IPS-NIHi11 (cell line): ENCODE data around the gene MATN1.
A peak's percentile ranks its signal among the peaks of the same experiment; 100 is the strongest.
"Not testable (repeated sequence)": the region's sequence is repeated elsewhere in the genome, so short reads cannot be mapped to it uniquely, and the experiment has no call there.

Experiments
- DNase-seq: peaks from one replicate; pipeline ENCODE4 v3.0.0; 2012; ENCODE audit warnings: mixed read lengths, low spot score

MATN1 gene

DNA sequence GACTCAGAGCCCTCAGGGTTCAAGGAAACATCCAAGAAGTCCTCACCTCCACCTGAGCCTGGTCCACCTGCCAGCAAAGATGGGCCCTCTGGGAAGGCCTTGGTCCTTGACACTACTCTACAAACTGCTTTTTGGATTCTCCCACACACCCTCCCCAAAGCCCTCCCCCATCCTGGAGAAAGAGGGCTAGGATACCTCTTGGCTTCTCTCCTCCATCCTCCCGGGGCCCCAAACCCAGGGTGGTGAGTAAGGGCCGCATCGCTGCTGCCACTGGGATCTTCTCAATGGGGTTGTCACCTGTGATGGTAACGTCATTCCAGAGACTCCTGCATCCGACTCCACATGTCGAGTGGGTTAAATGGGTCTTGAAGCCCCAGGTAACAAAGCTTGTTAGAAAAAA lies 26.6 kb downstream of the MATN1 start:
- no peak for DNase-seq

- DNase-seq: no peak
These were observed 27.9 kb downstream of the MATN1 start for GRCh38 chr1:30695439-30695841.

- DNase-seq: no peak
These were observed 28.9 kb downstream of the MATN1 start for GRCh38 chr1:30694280-30695175.

GRCh38 chr1:30693822-30694221 lies 29.6 kb downstream of the MATN1 start:
- DNase-seq: no peak

DNA sequence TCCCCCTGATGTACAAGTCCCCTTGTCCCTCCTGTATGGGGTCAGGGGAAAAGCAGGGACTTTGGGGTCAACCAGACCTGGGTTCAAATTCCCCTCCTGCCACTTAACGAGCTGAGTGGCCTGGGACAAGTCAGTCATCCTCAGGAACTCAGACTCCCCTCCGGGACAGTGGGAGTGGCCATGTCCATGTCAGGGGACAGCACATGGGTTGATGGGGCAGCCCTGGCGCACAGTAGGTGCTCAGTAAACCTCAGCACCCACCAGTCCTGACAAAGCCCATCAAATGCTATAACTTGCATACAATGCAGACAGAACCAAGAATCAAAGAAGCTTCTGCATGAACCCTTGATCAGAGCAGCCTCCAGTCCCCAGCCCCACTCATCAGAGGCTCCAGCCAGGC lies 30.0 kb downstream of the MATN1 start:
- DNase-seq: no peak

GRCh38 chr1:30692948-30693301 lies 30.5 kb downstream of the MATN1 start:
- no peak for DNase-seq

DNA sequence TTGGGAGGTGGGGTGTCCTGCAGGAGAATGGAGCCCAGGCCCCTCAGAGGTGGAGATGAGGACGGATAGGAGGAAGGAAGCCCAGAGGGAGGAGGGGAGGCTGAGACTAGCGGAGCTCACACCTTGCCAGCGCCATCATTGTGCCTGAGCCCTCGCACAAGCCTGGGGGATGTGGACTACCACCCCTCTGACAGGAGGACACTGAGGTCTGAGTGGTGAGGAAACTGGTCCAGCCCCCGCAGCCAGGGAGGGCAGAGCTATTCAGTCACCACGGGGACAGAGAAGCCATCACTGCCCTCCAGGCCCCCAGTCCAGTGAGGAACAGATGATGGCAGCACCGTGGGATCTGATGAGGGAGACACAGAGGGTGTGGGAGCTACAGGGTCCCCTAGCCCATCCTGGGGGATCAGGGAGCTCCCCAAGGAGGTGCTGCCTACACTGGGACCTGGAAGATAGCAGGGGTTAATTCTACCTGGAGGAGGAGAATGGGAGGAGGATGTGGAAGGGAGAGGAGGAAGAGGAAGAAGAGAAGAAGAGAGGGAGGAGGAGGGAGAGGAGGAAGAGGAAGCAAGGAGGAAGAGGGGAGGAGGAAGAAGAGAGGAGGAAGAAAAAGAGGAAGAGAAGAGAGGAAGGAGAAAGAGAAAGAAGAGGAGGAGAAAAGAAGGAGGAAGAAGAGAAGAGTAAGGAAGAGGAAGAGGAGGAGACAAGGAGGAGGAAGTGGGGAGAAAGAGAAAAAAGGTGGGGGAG lies 31.0 kb downstream of the MATN1 start:
- no peak for DNase-seq

- DNase-seq: no peak
These were observed 31.9 kb downstream of the MATN1 start for GRCh38 chr1:30691480-30691879.

- no peak for DNase-seq
These were observed 33.3 kb downstream of the MATN1 start for GRCh38 chr1:30689901-30690645.

DNA sequence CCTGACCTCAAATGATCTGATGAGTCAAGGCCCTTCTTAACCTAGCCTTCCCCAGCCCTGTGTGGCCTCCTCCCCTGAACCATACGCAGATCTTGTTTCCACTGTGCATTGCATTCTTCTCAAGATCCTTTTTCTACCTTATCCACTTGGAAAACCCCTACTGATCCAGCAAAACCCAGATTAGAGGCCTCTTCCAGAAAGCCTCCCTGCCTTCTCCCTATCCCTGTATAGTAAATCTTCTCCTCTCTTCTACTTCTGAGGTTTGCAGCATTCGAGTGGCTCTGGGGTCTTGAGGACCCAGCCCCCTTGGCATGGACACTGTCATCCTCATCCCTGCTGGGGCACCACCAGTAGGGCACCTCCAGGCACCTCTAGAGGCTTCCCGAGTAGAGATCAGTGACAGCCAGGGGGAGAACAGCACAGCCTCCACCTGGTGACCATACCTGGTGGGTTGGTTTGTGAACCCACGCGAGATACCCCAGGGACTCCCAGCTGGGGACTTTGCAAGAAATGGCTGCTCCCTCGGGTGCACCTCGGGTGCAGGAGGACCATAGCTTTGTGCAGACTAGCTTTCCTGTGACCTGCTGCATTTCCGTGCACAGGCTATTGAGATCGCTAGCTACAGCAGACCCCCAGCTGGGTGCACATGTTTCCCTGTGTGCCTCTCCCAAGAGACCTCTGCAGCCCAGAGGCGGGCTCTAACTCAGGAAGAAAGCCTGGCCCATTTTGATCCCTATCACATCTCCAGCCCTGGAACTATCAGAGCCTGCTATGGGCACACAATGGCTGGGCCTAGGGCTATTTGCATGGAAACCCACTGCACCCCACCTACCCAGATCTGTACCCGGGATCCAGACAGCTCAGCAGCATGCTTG lies 34.2 kb downstream of the MATN1 start:
- DNase-seq: no peak

GRCh38 chr1:30688516-30688915 lies 34.9 kb downstream of the MATN1 start:
- not testable (repeated sequence) for DNase-seq

- DNase-seq: no peak
These were observed 35.5 kb downstream of the MATN1 start for GRCh38 chr1:30687886-30688285.

GRCh38 chr1:30686236-30686935 lies 37.0 kb downstream of the MATN1 start:
- DNase-seq: peak; percentile 44

DNA sequence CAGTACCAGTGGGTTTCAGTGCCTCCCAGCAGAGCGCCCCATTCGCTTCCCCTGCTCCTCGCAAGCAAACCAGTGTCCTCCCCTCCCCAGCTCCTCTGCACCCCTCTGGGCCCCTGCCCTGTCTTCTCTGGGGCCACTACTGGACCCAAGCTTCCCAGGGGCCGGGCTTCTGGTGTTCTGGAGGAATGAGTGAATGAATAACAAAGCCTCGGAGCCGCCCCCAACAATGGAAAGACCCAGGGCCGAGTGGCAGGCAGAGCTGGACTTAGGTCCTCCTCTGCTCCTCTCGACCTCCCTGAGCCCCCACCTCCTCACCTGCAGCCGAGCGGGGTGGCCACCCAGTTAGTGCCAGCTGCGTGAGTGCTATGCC lies 37.6 kb downstream of the MATN1 start:
- peak; percentile 70 for DNase-seq

- peak; percentile 100 for DNase-seq
These were observed 38.2 kb downstream of the MATN1 start for GRCh38 chr1:30684881-30685795.

DNA sequence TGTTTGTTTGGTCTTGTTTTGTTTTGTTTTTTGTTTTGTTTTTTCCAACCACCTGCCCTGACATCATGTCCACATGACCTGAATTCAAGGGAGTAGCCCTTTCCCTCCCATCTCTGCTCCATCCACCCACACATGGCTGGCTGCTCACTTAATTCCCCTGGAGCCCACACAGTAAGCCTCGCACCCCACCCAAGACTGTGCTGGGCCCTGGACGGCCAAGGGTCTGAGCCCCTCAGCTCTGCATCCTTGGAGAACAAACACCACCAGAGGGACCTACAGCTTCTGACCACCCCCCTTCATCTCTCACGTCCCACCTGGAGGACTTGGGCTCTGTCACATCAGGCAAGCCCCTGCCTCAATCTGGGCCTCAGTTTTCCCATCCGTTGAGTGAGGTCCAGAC lies 39.1 kb downstream of the MATN1 start:
- no peak for DNase-seq

DNA sequence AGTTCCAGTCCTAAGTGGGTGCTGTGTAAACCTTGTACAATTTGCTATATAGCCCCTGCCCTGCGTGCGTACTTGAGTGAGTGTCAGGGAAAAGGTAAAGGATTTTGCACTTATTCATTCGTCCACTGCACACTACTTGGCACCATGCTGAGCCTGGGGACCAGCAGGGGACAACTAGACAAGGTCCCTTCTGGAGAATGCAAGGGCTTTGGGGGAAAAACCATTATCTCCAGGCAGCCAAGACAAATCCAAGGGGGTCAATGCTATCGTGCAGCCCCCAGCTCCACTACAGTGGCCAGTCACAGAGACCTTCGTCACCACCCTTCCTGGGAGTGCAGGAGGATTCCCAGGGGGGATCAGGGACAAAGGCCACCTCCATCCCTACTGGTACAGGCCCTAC lies 39.7 kb downstream of the MATN1 start:
- no peak for DNase-seq

DNA sequence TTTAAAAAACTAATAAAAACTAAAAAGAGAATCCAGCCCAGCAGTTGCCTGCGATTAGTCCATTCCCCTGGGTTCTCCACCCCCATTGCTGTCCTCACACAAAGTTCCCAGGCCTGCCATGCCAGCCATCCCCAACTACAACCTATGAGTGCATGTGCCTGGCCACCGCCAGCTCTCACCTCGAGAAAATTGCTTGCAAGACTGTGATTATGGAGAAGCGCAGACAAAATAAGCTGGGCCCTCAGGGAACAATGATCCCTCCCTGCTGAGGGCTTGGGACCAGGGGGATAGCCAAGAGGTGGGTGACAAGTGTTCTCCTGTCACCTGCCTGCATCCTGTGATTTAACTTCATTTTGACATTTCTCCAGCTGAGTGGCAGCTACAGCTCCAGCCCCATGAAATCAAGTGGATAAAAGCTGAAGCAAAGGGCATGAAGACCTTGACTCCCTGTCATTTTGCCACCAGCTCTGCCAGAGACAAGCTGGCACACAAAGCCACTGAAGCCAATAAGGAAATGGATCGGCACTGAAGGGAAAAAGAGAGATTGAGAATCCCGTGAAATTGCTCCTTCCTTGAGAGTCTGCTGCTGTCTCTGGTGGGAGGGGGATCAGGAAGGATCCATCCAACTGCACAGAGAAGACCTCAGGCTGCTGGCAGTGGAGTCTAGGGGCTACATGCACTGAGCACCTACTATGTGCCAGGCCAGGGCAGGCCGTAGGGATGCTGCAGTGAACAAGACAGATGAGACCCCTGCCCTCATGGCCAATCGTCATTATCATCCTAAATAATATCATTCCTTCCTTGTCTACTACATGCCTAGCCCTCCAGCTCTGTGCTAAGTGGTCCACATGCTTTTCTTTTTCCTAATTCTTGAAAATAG lies 40.7 kb downstream of the MATN1 start:
- no peak for DNase-seq

- DNase-seq: no peak
These were observed 41.6 kb downstream of the MATN1 start for GRCh38 chr1:30681782-30682181.
